NCI-H524 treated with DMSO at 0.1 percent for 48 hours (cell line): Measurements from ENCODE around the gene SORT1.

Experiments
- DNase-seq: peaks from one replicate; lab custom pipeline; 2025; lab: John Stamatoyannopoulos, UW

The SORT1 gene

DNA sequence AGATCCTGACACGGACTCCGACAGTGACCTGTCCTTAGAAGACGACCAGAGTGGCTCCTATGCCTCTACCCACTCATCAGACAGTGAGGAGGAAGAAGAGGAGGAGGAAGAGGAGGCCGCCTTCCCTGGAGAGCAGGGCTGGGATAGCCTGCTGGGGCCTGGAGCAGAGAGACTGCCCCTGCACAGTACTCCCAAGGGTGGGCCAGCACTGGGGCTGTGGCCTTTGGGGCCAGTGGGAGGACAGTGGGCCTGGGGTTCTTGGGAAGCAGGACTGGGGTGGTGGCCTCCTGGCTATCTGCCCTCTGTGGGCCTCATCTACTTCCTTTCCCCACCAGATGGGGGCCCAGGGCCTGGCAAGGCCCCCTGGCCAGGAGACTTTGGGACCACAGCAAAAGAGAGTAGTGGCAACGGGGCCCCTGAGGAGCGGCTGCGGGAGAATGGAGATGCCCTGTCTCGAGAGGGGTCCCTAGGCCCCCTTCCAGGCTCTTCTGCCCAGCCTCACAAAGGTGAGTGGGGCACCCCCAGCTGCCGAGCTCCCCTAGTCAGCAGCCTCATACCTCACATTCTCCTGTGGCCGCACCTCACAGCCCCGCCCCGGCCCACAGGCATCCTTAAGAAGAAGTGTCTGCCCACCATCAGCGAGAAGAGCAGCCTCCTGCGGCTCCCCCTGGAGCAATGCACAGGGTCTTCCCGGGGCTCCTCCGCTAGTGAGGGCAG is 124.7 kb downstream of the SORT1 start:
- no peak for DNase-seq

DNA sequence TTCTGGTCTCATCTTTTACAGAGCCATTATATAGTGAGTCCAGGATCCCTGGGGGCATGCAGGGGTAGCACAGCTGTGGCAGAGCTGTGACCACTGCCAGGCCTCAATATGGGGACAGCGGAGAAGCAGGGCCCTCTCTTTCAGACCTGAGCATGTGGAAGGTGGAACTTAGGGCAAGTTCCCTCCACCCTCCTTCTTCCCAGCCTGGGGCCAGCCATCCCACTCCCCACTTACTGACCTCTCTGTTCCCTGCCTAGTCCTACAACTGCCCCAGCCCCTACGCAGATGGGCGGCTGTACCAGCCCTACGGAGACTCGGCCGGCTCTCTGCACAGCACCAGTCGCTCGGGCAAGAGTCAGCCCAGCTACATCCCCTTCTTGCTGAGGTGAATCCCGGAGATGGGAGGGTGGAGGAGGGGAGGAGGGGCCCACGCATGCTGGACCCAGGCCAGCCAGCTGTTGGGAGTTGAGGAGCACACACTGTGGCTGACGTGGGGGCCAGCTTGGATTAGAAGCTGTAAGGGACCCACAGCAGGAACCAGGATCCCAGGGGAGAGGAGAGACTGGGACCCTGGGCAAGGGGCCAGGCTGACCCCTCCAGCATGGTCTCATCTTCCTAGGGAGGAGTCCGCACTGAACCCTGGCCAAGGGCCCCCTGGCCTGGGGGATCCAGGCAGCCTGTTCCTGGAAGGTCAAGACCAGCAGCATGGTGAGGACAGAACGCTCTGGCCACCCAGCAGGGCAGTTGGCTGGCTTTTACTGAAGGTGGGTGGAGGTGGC is 125.5 kb downstream of the SORT1 start:
- no peak for DNase-seq

DNA sequence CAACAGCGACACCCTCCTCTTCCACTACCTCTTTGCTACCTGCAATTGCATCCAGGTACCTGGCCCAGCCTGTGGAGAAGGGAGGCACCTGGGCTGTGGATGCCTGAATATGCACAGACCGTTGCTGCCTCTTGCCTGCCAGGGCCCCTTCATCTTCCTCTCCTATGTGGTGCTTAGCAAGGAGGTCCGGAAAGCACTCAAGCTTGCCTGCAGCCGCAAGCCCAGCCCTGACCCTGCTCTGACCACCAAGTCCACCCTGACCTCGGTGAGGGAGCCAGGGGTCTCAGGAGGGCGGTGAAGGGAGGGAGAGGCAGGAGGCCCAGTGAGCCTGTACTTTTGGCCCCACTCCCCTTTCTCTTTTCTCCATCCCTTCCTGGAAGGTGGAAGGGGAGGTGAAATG is 126.3 kb downstream of the SORT1 start:
- no peak for DNase-seq

DNA sequence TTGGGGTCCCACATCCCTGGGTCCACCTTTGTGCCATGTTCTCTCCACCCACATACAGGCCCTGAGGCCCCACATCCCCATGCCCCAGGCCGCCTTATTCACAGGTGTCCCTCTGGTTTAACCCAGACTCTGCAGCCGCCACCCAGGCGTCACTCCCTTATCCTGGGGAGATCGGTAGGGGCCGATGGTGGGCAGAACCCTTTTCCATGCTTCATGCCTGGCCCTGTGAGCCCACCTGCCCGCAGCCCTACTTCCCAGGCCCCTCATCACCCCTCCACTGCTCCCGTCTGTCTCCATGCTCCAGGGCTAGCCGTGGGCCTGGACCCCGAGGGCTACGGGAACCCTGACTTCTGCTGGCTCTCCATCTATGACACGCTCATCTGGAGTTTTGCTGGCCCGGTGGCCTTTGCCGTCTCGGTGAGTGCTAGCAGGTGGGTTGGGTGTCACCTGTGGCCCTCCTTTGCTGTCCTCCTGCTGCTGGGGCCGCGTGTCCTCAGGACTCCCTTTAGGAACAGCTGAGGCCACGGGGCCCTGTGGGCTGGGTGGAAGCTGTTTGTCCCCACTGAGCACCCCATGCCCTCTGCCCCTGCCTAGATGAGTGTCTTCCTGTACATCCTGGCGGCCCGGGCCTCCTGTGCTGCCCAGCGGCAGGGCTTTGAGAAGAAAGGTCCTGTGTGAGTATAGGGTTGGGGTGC is 126.9 kb downstream of the SORT1 start:
- no peak for DNase-seq

DNA sequence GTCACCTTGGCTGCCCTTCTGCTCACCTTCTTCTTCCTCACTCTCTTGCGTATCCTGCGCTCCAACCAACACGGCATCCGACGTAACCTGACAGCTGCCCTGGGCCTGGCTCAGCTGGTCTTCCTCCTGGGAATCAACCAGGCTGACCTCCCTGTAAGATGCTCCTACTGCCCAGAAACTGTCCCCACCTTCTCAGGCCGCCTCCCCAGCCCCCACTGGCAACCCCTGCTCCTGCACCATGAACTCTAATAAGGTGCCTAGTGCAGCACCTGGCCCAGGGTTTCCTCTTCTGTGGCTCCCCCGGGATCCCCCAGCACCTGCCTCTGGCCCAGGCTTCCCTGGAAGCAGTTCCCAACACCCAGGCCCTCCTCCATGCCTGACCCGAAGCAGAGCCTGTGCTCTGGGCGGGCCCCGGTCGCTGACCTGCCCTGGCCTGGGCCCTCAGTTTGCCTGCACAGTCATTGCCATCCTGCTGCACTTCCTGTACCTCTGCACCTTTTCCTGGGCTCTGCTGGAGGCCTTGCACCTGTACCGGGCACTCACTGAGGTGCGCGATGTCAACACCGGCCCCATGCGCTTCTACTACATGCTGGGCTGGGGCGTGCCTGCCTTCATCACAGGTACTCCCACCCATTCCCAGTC is 127.6 kb downstream of the SORT1 start:
- no peak for DNase-seq

DNA sequence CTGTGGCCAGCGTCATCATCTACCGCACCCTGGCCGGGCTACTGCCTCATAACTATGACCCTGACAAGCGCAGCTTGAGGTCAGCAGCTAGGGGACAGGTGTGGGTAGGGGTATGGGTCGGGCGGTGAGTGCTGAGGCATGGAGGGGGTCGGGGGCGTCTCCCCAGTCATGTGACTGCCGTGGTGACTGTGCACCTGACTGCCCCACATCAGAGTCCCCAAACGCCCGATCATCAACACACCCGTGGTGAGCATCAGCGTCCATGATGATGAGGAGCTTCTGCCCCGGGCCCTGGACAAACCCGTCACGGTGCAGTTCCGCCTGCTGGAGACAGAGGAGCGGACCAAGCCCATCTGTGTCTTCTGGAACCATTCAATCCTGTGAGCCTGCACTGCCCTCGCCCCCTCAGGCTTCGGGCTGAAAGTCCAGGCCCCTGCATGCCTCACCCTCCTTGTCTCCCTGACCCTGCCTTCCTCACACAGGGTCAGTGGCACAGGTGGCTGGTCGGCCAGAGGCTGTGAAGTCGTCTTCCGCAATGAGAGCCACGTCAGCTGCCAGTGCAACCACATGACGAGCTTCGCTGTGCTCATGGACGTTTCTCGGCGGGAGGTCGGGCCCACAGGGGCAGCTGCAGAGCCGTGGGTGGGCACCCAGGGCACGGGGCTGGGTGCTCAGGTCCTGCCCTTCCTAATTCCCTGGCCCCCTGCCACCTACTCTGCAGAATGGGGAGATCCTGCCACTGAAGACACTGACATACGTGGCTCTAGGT is 128.3 kb downstream of the SORT1 start:
- no peak for DNase-seq

DNA sequence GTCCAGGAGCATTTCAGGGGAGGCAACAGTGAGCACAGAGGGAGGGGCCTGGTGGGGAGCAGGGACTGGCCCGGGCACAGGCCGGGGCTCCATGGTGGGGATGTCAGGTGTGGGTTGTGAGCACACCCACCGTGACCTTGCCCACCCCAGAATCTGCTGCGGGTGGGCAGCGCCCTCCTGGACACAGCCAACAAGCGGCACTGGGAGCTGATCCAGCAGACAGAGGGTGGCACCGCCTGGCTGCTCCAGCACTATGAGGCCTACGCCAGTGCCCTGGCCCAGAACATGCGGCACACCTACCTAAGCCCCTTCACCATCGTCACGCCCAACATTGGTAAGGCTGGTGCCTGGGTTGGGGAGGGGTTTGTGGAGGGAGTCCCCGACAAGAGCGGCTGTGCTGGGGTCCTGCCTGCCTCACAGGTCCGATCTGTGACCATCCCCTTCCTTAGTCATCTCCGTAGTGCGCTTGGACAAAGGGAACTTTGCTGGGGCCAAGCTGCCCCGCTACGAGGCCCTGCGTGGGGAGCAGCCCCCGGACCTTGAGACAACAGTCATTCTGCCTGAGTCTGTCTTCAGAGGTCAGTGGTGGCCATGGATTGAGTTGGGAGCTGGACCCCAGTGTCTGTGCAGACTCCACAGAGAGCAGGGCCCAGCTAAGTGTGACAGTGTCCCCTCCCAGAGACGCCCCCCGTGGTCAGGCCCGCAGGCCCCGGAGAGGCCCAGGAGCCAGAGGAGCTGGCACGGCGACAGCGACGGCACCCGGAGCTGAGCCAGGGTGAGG is 129.1 kb downstream of the SORT1 start:
- DNase-seq, result no peak

DNA sequence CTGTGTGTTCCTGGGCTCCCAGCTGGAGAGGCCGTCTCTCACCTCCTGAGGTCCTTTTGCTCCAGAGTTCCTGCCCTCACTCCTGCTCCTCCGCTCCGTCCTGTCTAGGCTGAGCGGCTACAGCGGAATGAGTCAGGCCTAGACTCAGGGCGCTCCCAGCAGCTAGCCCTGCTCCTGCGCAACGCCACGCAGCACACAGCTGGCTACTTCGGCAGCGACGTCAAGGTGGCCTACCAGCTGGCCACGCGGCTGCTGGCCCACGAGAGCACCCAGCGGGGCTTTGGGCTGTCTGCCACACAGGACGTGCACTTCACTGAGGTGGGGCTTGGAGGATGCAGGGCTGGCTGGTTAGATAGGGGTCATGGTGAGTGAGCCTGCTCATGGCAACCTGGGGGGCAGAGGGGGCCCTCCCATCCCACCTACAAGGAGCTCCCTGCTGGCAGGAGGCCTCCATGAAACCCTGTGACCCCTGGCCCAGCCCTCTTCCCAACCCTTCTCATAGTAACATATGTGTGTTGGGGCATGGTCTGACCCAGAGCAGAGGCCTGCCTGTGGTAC is 129.9 kb downstream of the SORT1 start:
- no peak for DNase-seq

DNA sequence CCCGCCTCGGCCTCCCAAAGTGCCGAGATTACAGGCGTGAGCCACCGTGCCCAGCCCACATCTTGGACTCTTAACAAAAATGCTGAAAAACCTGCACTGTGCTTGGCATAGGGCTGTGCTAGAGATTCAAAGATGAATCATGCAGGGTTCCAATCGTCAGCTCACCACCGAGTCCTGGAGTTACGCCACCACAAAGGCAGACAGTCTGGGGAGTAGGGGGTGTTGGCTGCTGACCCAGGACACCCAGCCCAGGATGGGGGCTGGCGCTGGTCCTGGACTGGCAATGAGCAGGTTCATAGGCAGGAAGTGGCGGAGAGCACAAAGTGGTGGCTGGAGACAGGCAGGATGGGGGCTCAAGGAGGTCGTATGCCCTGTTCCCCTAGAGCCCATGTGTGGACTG is 130.8 kb downstream of the SORT1 start:
- DNase-seq, result no peak

DNA sequence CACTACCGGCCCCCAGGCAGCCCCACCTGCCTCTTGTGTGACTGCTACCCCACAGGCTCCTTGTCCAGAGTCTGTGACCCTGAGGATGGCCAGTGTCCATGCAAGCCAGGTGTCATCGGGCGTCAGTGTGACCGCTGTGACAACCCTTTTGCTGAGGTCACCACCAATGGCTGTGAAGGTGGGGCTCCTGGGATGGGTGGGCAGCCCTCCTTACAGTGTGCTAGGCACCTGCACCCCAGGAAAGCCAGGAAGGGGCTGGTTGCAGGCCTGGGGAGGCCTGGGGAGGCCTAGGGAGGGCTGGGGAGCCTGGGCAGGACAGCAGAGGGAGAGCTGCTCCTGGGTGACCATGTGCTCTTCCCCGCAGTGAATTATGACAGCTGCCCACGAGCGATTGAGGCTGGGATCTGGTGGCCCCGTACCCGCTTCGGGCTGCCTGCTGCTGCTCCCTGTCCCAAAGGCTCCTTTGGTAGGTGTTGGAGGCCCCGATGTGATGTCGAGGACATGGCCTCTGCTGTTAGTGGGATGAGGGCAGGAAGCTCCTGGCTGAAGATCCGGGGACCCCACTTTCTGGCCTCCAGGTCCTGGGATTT is 131.9 kb downstream of the SORT1 start:
- DNase-seq, result no peak

DNA sequence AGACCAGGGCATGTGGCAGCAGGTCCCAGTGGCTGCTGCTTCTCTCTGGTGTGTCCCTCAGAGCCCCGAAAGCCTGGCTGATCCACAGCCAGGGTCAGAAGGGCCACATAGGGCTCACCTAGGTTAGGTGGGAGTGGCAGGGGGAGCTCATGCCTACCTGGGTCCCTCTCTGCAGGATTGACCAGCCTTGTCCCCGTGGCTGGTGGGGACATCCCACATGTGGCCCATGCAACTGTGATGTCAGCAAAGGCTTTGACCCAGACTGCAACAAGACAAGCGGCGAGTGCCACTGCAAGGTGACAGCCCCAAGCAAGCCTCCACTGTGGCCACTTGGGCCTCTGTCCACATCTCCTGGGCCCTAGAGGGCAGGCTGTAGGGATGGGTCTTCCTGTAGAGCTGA is 132.7 kb downstream of the SORT1 start:
- no peak for DNase-seq

DNA sequence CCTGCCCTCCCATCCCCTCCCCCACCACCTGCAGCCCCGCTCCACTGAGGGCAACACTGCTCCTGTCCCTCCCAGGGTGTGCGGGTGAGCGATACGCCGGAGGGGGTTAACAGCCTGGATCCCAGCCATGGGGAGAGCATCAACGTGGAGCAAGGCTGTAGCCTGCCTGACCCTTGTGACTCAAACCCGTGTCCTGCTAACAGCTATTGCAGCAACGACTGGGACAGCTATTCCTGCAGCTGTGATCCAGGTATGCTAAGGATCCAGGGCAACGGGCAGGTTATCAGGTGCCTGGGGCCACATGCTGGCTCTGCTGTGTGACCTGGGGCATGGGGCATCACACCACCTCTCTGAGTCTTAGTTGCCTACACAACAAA is 133.4 kb downstream of the SORT1 start:
- DNase-seq, result no peak

DNA sequence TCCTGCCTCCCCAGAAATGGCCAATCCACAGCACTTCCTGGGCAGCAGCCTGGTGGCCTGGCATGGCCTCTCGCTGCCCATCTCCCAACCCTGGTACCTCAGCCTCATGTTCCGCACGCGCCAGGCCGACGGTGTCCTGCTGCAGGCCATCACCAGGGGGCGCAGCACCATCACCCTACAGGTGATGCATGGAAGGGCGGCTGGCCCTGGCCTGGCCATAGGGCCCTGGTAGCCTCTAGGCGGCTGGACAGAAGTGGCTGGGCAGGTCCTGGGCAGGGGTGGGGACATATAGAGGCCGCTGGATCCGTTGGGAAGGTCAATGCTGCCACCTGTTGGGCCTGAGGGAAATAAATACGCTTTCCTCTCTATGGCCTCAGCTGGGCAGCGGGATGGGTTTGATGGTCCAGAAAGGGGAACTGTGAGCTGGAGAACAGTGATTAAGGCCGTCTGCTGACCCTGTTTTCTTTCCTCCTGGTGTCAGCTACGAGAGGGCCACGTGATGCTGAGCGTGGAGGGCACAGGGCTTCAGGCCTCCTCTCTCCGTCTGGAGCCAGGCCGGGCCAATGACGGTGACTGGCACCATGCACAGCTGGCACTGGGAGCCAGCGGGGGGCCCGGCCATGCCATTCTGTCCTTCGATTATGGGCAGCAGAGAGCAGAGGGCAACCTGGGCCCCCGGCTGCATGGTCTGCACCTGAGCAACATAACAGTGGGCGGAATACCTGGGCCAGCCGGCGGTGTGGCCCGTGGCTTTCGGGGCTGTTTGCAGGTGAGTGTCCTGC is 133.9 kb downstream of the SORT1 start:
- DNase-seq, result no peak

DNA sequence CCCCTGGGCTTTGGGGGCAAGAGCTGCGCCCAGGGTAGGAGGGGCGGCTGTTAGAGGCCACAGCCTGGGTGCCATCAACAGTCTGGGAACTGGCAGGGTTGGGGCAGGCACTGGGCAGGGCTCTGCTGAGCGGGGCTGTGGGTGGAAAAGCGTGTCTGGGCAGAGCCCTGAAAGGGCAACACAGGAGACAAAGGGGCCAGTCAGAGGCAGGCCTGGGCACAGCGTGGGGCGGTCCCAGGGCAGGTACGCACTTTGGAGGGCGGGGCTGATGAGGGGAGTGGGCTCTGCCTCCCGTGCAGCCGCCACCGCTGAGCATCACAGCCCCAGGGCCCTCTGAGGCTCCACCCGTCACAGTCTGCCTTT is 134.5 kb downstream of the SORT1 start:
- DNase-seq, result no peak

DNA sequence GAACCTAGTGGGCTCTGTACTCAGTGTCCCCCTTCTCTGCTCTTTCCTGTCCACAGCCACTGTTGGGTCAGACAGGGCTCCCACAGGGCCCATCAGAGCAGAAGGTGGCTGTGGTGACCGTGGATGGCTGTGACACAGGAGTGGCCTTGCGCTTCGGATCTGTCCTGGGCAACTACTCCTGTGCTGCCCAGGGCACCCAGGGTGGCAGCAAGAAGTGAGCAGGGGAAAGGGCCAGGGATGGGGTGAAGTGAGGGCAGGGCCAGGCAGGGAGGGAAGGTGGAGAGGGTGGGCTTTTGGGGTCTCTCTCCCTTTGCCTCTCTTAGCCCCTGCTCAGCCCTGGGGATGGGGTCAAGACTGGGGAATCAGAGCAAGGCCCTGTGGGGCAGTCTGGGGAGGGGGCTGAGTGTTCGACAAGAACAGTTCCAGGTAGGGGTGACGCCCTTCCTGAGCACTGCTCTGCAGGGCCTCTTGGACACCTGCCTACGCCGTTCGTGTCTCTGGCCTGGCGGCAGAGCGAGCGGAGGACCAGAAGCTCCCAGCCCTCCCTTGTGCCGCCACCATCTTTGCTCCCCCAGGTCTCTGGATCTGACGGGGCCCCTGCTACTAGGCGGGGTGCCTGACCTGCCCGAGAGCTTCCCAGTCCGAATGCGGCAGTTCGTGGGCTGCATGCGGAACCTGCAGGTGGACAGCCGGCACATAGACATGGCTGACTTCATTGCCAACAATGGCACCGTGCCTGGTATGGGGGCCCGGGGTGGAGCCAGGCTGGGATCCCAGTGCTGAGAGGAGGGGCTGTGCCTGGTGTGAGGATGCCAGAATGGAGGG is 135.3 kb downstream of the SORT1 start:
- DNase-seq, result no peak

DNA sequence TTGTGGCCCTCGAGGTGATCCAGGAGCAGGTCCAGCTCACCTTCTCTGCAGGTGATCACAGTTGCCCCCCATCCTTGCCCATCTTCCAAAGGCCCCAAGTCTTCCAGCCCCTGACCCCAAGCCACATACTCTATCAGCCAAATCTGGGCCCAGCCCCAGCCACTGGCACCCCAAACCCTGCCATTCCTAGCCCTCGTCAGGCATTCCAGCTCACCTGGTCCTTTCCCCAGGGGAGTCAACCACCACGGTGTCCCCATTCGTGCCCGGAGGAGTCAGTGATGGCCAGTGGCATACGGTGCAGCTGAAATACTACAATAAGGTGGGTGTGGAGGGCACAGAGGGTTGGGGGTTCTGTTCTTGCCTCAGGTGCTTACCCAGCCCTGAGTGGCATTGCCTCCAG is 136.1 kb downstream of the SORT1 start:
- no peak for DNase-seq

DNA sequence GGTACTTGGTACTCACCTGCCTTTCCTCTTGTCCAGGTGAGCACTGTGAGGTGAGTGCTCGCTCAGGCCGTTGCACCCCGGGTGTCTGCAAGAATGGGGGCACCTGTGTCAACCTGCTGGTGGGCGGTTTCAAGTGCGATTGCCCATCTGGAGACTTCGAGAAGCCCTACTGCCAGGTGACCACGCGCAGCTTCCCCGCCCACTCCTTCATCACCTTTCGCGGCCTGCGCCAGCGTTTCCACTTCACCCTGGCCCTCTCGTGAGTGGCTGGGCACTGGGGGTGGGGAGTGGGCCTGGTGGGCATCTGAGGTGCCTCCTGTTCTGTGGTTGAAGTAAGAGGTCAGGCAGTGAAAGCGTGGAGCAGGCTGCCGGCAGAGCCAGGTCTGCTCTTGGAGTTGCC is 136.7 kb downstream of the SORT1 start:
- DNase-seq, result no peak

DNA sequence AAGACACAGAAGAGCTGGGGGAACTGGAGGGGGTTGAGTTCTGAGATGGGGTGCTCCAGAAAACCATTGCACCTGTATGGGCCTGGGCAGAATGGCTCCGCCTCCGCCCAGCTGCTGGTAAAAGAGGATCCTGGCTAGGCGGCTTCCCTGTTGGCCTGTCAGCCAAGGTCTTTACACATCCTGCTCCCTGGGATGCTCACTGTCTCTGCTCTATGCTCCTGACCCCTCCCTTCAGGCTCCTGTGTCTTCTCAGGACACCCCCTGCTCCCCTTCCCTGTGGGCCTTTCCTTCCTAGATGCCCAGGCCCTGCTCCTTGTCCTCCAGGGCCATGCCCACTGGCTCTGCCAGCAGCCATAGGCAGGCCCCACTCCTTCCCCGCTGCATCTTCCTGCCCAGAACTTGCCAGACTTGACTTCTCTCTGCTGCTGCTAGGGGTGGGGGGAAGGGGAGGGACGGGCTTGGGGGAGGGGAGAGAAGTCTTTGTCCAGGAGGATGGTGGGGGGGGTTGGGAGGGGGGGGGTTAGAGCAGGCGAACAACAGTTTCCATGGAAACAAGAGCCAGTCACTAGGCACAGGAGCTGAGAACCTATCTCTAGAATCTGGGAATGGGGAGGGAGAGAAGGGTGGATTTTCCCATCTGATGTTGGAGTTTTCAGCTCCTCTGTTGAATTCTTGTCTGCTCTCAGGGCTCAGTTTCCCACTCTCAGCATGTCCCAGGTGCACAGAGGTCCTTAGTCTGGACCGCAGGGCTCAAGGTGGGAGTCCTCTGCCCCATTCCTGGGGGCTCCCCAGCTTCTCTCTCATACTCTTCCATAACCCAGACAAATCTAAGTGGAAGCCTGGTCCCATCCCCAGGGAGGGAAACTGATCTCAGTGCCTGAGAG is 137.8 kb downstream of the SORT1 start:
- no peak for DNase-seq
